PFSK-1 (cell line): ENCODE data around the gene SMIM1.

Experiments used
- FOXP2 ChIP-seq: optimal IDR thresholded peaks from 2 replicates; pipeline ENCODE3; 2011; ENCODE audit warnings: borderline replicate concordance, control low read depth, inconsistent platforms; ENCODE audit not compliant: insufficient read depth; ENCODE audit errors: extremely low read length, extremely low read depth
- POLR2AphosphoS5 ChIP-seq: IDR thresholded peaks from 2 replicates; pipeline ENCODE4 v1.6.1; 2012; ENCODE audit warnings: low read depth, mild to moderate bottlenecking, control low read depth, low read length, moderate library complexity
- SIN3A ChIP-seq: IDR thresholded peaks from 2 replicates; pipeline ENCODE4 v1.6.1; 2012; ENCODE audit warnings: mild to moderate bottlenecking, low read length, moderate library complexity, borderline replicate concordance; ENCODE audit not compliant: insufficient read depth
- TAF1 ChIP-seq: IDR thresholded peaks from 2 replicates; pipeline ENCODE4 v1.6.1; 2012; ENCODE audit warnings: low read length, control low read depth, borderline replicate concordance; ENCODE audit not compliant: insufficient read depth
- TF ChIP-seq, protein P1 (sequence below), 2 experiments: IDR thresholded peaks; 2 replicates each; pipeline versions ENCODE4 v1.6.1 to v1.8.0; 2011 to 2012; ENCODE audit warnings: low read depth in 2 of 2, low read length in 2 of 2, control low read depth in 1 of 2, inconsistent platforms in 1 of 2, mild to moderate bottlenecking in 1 of 2, moderate library complexity in 1 of 2; ENCODE audit not compliant: insufficient read depth in 1 of 2

DNA sequence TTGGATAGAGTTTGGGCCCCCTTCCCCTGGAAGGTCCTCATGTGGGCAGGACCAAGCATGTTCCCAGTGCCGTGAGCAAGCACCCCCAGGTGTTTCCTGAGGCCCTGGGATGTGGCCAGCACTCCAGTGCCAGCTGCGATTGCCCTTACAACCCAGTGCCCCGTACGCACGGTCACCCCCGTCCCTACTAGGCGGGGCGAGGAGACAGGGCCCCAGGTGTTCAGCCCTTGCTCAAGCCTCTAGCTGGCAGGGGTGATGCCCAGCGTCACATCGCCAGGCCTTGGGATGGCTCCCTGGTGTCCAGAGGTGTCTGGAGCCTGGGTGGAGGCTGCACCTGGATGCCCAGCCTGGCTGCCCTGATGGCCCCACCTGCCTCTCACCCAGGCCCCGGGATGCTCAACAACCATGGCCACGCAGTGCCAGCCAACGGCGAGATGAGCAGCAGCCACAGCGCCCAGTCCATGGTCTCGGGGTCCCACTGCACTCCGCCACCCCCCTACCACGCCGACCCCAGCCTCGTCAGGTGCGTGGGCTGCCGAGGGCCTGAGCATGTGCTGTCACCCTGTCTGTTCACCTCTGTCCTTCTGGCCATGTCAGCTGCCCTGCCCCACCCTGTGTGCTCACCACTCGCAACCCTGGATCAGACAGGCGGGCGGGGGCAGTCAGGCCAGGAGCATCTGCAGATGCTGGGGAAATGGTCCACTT is 41.9 kb upstream of the SMIM1 start:
- TF ChIP-seq SIN3A (no peak), POLR2AphosphoS5 (no peak), TAF1 (no peak), FOXP2 (no peak)
- TF ChIP-seq, protein P1, sequence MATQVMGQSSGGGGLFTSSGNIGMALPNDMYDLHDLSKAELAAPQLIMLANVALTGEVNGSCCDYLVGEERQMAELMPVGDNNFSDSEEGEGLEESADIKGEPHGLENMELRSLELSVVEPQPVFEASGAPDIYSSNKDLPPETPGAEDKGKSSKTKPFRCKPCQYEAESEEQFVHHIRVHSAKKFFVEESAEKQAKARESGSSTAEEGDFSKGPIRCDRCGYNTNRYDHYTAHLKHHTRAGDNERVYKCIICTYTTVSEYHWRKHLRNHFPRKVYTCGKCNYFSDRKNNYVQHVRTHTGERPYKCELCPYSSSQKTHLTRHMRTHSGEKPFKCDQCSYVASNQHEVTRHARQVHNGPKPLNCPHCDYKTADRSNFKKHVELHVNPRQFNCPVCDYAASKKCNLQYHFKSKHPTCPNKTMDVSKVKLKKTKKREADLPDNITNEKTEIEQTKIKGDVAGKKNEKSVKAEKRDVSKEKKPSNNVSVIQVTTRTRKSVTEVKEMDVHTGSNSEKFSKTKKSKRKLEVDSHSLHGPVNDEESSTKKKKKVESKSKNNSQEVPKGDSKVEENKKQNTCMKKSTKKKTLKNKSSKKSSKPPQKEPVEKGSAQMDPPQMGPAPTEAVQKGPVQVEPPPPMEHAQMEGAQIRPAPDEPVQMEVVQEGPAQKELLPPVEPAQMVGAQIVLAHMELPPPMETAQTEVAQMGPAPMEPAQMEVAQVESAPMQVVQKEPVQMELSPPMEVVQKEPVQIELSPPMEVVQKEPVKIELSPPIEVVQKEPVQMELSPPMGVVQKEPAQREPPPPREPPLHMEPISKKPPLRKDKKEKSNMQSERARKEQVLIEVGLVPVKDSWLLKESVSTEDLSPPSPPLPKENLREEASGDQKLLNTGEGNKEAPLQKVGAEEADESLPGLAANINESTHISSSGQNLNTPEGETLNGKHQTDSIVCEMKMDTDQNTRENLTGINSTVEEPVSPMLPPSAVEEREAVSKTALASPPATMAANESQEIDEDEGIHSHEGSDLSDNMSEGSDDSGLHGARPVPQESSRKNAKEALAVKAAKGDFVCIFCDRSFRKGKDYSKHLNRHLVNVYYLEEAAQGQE (IDR thresholded peaks at IDR 0.05; ENCODE audit: insufficient read depth in 1 of 2, low read depth in 2 of 2, low read length in 2 of 2), result no peak
